ENCODE measurements around the gene ACSM4. TPM values are rescaled to one million over a fixed set of nuclear protein-coding genes. Genes with fewer than 3 reads are reported as not detected.
A peak's percentile ranks its signal among the peaks of the same experiment; 100 is the strongest.

Gene ACSM4
- total RNA-seq, 3 donors from 2014 or later (not counting 1 experiment from before 2014, with no cell fraction given) = not detected

GRCh38 chr12:7349418-7349817, 45.5 kb downstream of the ACSM4 start:
- Histone ChIP-seq H3K4me1 (ENCODE audit: control insufficient read depth, insufficient read depth, low read length) (peaks cover 7% of the 10 kb centered on the region), H3K27me3 (ENCODE audit: control insufficient read depth, insufficient read depth, low read length) (no peaks in the 10 kb centered on the region), H3K36me3 (ENCODE audit: control insufficient read depth, insufficient read depth, low read length) (no peaks in the 10 kb centered on the region), H3K27ac (ENCODE audit: low read length) (no peak overlapping the region), H3K9me3 (ENCODE audit: control insufficient read depth, insufficient read depth, low read length) (peaks cover 8% of the 10 kb centered on the region), H3K4me3 (ENCODE audit: low read length) (no peak overlapping the region)
- no peak for TF ChIP-seq CTCF (IDR thresholded peaks at IDR 0.05)
- DNase-seq = no peak
- H3K36me3 Mint-ChIP-seq = peaks cover 8% of the 10 kb centered on the region
- WGBS (ENCODE audit: insufficient coverage) = 95% methylated on average over 4 of the region's 4 CpGs
- intact Hi-C loops (cut with micrococcal nuclease) = no loop called here
- no peak for ATAC-seq
- H3K4me3 Mint-ChIP-seq = no peak overlapping the region
- peaks cover 3 to 20% of the 10 kb centered on the region in 2 donors for H3K27me3 Mint-ChIP-seq (ENCODE audit: low read depth in 2 of 2)
- peaks cover 0 to 3% of the 10 kb centered on the region in 2 donors for H3K9me3 Mint-ChIP-seq
- H3K27ac Mint-ChIP-seq = no peak overlapping the region
- H3K4me1 Mint-ChIP-seq = peaks cover 29 to 38% of the 10 kb centered on the region in 2 donors

GRCh38 chr12:7351177-7351576, 47.3 kb downstream of the ACSM4 start:
- 50% methylated on average over 1 of the region's 2 CpGs for WGBS (ENCODE audit: insufficient coverage)

GRCh38 chr12:7352661-7353060, 48.8 kb downstream of the ACSM4 start:
- Histone ChIP-seq H3K4me1 (ENCODE audit: control insufficient read depth, insufficient read depth, low read length) (no peaks in the 10 kb centered on the region), H3K9me3 (ENCODE audit: control insufficient read depth, insufficient read depth, low read length) (no peaks in the 10 kb centered on the region), H3K36me3 (ENCODE audit: control insufficient read depth, insufficient read depth, low read length) (no peaks in the 10 kb centered on the region), H3K27me3 (ENCODE audit: control insufficient read depth, insufficient read depth, low read length) (no peaks in the 10 kb centered on the region), H3K27ac (ENCODE audit: low read length) (no peak overlapping the region), H3K4me3 (ENCODE audit: low read length) (no peak overlapping the region)
- intact Hi-C loops (cut with micrococcal nuclease) = no loop called here
- H3K36me3 Mint-ChIP-seq = no peaks in the 10 kb centered on the region
- no peaks in the 10 kb centered on the region for H3K9me3 Mint-ChIP-seq
- no peak for DNase-seq
- no peak overlapping the region for H3K27ac Mint-ChIP-seq
- no peak for ATAC-seq
- H3K4me3 Mint-ChIP-seq = no peak overlapping the region
- peaks cover 17 to 18% of the 10 kb centered on the region in 2 donors for H3K4me1 Mint-ChIP-seq
- H3K27me3 Mint-ChIP-seq (ENCODE audit: low read depth in 2 of 2) = peaks cover 3 to 21% of the 10 kb centered on the region in 2 donors
- TF ChIP-seq CTCF (IDR thresholded peaks at IDR 0.05) = no peak

More at GRCh38 chr12:7351177-7351576, 47.3 kb downstream of the ACSM4 start:
- H3K27ac Mint-ChIP-seq = no peak overlapping the region
- no peaks in the 10 kb centered on the region for H3K9me3 Mint-ChIP-seq
- H3K4me3 Mint-ChIP-seq = no peak overlapping the region
- DNase-seq (no peak), ATAC-seq (peak in 2 of 3 donors; percentile 61 to 62)
- Histone ChIP-seq H3K36me3 (ENCODE audit: control insufficient read depth, insufficient read depth, low read length) (no peaks in the 10 kb centered on the region), H3K4me3 (ENCODE audit: low read length) (no peak overlapping the region), H3K4me1 (ENCODE audit: control insufficient read depth, insufficient read depth, low read length) (peaks cover 3% of the 10 kb centered on the region), H3K27ac (ENCODE audit: low read length) (no peak overlapping the region), H3K27me3 (ENCODE audit: control insufficient read depth, insufficient read depth, low read length) (no peaks in the 10 kb centered on the region), H3K9me3 (ENCODE audit: control insufficient read depth, insufficient read depth, low read length) (no peaks in the 10 kb centered on the region)
- TF ChIP-seq CTCF (IDR thresholded peaks at IDR 0.05) = no peak
- peaks cover 3 to 21% of the 10 kb centered on the region in 2 donors for H3K27me3 Mint-ChIP-seq (ENCODE audit: low read depth in 2 of 2)
- H3K36me3 Mint-ChIP-seq = no peaks in the 10 kb centered on the region
- H3K4me1 Mint-ChIP-seq = peaks cover 24 to 26% of the 10 kb centered on the region in 2 donors
- intact Hi-C loops (cut with micrococcal nuclease) = no loop called here

- no peaks in the 10 kb centered on the region for H3K27me3 ChIP-seq (ENCODE audit: control insufficient read depth, insufficient read depth, low read length)
- H3K36me3 Mint-ChIP-seq = no peaks in the 10 kb centered on the region
- 80% methylated on average over 4 of the region's 4 CpGs for WGBS (ENCODE audit: insufficient coverage)
- H3K4me1 ChIP-seq (ENCODE audit: control insufficient read depth, insufficient read depth, low read length) = no peaks in the 10 kb centered on the region
- no peaks in the 10 kb centered on the region for H3K9me3 ChIP-seq (ENCODE audit: control insufficient read depth, insufficient read depth, low read length)
- no peak overlapping the region for H3K27ac ChIP-seq (ENCODE audit: low read length)
- H3K9me3 Mint-ChIP-seq = no peaks in the 10 kb centered on the region
- peaks cover 3 to 21% of the 10 kb centered on the region in 2 donors for H3K27me3 Mint-ChIP-seq (ENCODE audit: low read depth in 2 of 2)
- no peak overlapping the region for H3K4me3 Mint-ChIP-seq
- intact Hi-C loops (cut with micrococcal nuclease) = no loop called here
- DNase-seq (no peak), ATAC-seq (no peak)
- peaks cover 17 to 18% of the 10 kb centered on the region in 2 donors for H3K4me1 Mint-ChIP-seq
- no peak for TF ChIP-seq CTCF (IDR thresholded peaks at IDR 0.05)
- no peak overlapping the region for H3K27ac Mint-ChIP-seq
- no peak overlapping the region for H3K4me3 ChIP-seq (ENCODE audit: low read length)
- H3K36me3 ChIP-seq (ENCODE audit: control insufficient read depth, insufficient read depth, low read length) = no peaks in the 10 kb centered on the region
Observed at GRCh38 chr12:7354529-7354928, 50.7 kb downstream of the ACSM4 start.

Data from natural killer cell (primary cell).